NCI-H524 treated with DMSO at 0.1 percent for 48 hours (cell line): Measurements from ENCODE around the gene TNXB.
"Not testable (repeated sequence)": the region's sequence is repeated elsewhere in the genome, so short reads cannot be mapped to it uniquely, and the experiment has no call there.

ENCODE experiments used
- DNase-seq: peaks from one replicate; lab custom pipeline; 2025; lab: John Stamatoyannopoulos, UW

TNXB gene

DNA sequence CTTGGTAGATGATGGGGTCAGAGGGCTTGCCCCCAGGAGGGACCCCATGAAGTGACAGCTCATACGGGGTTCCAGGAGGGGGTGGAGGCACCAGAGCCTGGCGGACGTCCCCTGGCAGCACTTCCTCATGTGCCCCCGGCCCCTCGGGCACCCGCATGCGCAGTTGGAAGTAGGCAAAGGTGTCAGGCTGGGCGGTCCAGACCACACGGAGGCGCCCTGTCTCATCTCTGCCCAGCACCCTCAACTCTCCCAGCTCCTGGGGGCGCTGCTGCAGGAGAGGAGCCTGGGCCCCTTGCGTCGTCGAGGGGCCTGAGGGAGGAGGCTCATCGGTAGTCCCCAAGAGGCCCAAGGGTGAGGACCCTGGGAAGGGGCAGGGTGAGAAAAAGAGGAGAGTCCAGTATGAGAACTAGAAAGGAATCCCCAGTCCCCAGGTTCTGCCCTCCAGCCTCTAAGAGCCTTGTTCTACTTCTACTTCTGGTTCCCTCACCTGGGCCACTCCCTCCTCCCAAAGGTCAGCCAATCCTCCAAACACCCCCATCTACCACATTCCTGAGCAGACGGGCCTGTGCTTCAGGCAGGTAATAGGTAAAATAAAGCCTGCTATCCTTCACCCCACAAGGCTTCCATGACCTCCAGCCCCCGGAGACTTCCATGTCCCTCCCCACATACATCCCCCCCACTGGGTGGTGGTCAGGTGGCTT, 23.2 kb downstream of the TNXB start:
- DNase-seq = no peak

DNA sequence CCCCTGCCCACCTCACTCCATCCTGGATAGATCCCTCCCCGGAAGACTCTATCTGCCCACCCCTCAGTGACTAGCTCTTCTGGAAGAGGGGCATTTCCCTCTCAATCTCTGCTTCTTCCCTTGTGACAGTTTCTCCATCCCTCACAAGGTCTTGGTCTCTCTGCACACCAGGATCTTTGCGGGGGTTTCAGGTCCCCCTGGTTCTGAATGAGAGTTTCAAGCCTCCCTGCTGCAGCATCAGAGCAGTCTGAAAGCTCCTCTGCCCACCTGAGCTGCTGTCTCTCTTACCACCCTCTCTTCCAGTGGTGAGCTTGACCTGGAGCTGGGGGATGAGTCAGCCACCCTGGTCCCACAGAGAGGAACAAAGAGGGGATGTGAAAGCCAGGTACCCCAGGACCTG, 24.4 kb downstream of the TNXB start:
- no peak for DNase-seq

DNA sequence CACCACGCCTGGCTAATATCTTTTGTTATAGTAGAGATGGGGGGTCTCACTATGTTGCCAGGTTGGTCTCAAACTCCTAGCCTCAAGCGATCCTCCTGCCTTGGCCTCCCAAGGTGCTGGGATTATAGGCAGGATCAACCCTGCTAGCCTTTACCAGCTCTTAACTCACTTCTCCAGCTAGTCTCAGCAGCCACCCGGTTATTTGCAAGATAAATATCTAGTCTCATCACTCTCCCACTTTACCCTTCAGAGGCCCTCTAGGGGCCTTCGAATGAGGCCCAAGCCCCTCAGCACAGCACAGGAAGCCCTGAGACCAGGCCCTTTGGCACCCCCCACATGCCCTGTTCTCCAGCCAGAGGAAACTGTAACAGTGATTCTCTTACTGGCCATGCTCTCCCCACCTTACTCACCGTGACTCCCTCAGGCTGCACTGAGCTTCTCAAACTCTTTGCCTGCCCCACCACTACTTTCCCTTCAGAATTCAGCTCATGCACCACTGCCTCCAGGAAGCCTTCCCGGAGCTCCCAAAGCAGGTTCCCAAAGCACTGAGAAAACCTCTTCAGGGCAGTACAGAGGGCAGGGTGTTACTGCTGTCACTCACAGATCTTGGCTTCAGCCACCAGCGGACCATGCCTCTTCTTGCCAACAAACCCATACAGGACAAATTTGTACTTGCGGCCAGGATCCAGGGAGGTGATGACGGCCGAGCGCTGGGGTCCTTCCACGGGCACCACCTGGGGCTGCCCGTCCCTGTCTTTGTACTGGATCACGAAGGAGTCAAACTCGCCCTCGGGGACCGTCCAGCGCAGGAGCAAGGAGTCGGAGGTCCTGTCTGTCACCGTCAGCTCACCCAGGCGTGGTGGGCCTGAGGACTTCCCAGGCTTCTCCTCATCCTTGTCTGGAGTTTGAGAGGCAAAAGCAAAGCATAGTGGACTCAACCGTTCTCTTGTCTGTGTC, 25.0 kb downstream of the TNXB start:
- no peak for DNase-seq

DNA sequence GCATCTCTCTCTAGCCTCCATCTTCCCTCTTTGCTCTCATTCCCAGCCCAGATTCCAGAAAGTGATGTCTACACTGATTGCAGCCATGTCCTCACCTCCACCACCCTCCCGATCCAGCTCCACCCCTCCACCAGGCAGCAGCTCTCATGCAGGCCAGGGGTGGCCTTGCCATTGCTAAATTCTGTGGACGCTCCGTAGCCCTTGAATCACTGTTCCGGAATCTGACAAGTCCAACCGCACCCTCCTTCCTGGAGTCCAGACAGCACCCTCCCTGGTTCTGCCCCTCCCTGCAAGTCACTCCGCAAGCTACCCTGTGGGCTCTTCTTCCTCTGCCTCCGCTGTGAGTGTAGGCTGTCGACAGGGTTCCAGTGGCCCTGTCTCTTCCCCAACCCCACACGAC, 26.2 kb downstream of the TNXB start:
- no peak for DNase-seq

DNA sequence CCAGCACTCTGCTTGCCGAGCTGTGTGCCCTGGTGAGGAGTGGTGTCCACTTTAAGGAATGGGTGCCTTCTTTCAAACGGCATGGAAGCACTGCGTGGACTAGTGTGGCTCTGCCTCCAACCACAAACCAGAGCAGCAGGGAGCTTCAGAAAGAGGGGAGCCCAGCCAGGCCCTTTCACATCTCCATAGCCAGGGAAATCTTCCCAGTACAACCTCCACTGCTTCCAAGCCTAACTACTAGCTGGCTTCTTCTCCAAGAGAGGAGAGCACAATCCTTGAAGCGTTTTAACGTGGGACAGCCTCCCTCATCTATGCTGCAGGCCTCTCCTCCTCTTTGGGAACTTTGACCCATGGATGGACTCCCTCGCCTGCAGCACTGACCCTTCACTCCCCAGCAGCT, 26.7 kb downstream of the TNXB start:
- no peak for DNase-seq

DNA sequence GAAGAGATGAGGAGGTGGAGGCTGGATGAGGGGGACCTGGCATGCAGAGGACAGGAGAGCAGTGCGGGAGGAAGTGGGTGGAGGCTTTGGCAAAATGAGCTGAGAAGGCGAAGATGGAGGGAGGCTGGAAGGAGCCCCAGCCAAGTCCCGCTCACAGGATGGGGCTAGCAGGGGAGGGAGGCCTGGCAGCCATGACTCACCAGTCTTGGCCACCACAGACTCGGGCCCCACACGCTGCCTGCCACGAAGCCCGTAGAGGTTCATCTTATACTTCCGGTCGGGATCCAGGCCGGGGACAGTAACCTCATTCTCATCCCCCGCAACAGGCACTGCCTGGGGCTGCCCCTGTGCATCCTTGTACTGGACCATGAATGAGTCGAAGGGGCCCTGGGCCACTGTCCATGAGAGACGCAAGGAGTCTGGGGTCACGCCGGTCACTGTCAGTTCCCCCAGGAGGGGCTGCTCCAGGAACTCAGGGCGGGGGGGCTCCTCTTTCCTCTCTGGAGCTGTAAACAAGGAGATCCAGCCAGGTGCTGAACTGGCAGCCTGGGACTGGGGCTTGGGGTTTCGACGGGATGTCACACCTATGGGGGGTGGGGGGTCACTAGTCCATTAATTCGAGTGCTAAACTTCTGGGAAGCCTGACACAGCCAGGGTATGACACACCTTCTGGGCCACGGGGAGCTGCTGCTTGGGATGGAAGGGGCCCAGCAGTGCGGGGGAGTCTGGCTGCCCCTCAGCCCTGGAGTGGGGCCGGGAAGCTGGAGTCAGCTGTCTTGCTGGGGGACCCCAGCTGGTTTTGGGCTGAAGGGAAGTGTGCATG, 27.8 kb downstream of the TNXB start:
- DNase-seq = no peak

DNA sequence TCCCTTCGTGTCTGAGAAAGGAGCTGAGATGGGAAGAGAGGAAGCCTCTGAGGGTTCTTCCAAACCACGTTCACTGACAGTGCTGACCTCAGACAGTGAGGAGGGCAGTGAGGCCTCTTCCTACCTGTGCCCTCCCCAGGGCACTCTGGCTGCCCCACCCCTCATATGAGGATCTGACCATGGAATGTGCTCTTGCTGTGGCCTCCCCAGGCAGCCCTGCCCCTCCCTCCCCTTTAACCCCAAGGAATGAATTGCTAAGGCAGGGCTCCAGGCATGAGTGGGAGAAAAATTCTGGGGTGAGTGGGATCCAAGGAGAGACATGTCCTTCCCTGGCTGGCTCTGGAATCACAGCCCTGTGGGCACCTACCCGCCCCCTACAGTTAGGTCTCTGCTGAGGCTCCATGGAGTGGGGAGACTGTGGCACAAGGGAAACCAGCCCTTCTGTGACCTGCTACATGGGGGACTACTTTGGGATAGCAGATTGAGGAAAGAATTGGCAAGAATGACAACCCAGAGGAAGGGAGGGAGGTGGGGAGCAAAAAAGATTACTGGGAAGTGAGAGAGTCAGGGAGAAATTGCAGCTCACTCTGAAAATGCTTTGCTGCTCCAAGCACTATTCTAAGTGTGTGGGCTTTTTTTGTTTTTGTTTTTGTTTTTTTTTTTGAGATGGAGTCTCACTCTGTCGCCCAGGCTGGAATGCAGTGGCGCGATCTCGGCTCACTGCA, 29.4 kb downstream of the TNXB start:
- no peak for DNase-seq

DNA sequence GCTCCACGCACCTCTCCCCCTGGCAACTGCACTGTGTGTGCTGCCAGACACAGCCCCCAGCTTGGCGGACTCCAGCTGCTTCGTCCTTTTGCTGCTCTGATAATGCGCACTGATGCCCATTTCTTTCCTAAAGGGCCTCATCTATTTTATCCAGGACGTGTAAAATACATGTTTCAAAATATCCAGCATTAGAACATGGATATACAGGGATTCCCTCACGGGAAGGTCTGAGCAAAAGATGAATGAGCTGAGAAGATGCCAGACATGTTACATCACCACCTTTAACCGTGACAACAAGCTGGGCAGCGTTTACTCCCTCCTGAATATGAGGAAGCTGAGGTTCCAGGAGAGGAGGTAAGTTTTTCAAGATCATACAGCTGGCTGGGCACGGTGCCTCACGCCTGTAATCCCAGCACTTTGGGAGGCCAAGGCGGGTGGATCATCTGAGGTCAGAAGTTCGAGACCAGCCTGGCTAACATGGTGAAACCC, 32.8 kb downstream of the TNXB start:
- no peak for DNase-seq

DNA sequence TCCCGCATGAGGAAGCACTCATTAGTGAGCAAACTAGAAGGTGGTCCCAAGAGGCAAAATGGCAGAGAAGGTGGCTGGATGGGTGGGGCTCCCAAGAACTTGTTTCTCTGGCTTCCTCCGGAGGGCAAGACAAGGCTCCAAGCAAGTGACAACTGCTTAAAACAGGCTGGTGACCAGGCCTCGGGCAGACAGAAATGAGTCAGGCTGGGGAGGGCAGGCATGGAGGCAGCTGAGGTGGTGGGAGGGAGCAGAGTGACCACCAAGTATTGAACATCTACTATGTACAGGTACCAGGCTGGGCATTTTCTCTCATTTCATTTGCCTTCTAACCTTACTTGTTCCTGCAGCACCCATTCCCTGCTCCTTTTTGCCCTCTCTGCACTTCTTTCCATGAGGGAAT, 33.4 kb downstream of the TNXB start:
- no peak for DNase-seq

DNA sequence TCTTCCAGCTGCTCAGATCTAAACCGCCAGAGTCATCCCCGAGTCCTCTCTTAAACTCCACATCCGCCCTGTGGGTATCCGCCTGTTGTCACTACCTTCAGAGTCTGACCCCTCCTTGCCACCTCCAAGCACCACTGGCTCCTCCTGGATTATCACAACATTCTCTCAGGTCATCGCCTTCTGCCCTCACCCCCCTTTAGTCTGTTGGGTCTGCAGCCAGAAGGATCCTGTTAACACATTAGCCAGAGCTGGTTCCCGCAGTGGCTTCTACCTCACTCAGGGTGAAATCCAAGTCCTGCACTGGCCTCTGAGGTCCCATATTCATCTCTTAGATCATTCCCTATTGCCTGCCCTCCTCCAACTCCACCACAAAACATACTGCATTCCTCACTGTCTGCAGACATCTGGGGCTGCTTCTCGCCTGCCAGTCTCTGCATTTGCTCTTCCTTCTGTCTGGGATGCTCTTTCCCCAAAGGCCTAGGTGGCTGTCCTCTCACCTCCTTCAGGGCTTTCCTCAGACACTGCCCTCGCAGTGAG, 34.1 kb downstream of the TNXB start:
- no peak for DNase-seq

DNA sequence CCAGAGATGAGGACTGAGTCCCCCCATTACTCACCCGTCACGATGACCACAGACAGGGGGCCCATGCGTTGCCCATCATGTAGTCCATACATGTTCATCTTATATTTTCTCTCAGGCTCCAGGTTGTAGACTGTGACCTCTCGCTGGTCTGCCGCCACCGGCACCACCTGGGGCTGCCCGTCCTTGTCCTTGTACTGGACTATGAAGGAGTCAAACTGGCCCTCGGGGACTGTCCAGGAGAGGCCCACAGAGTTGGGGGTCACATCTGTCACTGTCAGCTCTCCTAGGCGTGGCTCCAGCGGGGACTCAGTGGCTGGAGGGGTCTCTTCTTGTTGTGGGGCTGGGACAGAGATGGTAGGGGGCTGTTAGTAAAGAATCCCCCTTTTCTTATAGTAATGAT, 35.5 kb downstream of the TNXB start:
- DNase-seq = no peak

DNA sequence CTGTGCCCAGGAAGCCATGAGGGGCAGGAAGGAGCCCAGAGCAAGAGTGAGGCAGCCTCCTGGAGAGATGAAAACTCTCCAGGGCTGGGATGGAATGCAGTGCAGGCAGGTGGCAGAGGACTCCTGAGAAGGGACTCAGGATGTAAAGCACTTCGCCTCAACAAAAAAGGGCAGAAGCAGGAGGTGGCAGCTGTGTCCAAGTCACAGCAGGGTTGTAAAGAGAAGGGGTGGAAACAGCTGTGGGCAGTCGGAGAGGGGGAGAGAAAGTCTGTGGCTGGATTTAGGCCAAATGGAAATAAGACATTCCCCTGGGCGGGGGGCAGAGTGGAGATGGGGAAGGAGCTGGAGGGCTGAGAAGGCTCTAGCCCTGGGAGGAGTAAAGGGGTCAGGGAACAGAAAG, 36.0 kb downstream of the TNXB start:
- DNase-seq = peak; percentile 44

DNA sequence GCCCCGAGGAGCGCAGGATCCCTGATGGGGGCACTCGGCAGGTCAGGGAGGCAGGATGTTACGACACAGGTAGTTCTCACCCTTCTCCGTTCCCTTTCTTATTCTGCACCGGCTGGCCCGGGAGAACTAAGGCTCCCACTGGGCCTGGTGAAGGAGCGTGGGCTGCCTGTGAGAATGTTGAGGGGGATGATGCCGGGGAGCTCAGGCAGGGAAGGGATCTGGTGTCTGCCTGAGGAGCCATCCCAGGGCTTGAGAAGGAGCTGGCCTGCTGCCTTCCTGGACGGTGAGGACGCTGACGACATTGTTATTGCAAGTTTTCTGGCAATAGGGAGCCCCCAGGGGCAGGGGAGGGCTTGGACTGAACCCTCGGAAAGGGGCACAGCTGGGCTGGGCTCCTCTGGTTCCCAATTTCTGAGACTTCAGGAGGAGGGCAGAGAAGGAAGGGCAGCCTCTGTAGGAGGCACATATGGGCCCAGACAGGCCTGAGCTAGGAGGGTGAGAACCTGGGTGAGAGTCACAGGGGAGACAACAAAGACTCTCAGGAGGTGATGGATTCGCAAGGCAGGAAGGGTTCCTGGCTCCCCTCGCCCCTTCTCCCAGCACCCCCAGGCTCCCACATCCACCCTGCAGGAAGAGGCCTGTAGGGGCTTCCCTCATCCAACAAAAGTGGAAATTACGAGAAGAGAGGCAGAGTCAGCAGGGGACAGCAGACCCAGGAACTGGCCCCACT, 38.2 kb downstream of the TNXB start:
- DNase-seq = no peak

DNA sequence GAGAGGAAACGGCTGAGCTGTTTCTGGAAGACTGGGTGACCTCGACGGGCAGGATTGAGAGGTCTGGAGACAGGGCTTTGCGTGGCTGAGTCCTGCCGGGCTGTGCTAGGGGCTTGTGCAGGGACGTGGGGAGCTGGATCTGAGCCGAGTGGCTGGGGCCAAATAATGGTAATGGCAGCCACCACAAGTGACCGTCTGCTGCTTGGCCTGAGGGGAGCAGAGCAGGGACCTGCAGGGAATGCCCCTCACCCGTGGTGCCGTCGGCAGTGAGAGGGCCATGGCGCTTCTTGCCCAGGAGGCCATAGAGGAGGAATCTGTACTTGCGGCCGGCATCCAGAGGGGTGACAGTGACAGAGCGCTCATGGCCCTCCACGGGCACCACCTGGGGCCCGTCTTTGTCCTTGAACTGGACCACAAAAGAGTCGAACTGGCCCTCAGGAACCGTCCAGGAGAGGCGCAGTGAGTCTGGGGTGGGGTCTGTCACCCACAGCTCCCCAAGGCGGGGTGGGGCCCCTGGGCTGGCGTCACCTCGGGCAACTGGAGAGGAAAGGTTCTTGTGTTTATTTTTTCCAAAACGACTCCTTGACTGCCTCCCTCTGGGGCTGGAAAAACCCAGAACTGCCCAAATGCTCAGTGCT, 39.1 kb downstream of the TNXB start:
- no peak for DNase-seq

DNA sequence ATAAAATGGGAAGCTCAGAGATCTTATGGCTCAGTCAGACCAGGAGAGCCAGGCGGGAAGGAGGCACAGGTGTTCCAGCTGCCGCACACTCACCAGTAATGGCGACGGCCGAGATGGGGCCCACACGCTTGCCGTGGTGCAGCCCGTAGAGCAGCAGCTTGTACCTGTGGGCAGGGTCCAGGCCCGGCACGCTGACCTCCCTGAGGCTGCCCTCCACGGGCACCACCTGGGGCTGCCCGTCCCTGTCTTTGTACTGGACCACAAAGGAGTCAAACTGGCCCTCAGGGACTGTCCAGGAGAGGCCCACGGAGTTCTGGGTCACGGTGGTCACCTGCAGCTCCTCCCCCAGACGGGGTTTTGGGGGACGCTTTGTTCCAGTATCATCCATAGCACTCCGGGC, 39.7 kb downstream of the TNXB start:
- no peak for DNase-seq

DNA sequence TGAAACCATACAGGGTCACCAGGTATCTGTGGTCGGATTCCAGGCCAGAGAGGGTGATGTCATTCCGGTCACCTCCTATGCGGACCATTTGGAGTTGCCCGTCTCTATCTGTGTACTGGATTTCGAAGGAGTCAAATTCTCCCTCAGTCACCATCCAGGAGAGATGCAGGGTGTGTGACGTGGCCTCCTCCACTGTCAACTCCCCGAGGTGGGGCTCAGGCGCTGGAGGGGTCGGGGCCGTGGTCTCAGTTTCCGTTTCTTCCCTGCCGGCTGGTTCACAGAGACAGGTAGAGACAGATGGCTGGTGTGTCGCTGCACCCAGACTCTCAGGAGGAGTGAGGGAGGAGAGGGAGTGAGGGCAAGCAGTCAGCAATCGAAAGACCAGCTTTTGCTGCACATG, 40.3 kb downstream of the TNXB start:
- DNase-seq = no peak

DNA sequence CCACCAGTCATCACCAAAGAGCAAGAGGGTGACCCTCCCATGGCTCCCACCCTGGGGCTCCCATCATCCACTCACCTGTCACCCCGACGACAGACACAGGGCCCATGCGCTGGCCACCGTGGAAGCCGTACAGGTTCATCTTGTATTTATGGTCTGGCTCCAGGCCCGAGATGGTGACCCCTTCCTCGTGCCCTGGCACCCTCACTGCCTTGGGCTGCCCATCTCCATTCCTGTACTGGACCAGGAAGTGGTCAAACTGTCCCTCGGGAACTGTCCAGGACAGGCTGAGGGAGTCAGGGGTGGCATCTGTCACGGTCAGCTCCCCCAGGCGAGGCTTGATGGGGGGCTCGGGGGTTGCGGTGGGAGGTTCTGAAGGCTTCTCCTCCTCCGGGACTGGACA, 40.8 kb downstream of the TNXB start:
- not testable (repeated sequence) for DNase-seq

DNA sequence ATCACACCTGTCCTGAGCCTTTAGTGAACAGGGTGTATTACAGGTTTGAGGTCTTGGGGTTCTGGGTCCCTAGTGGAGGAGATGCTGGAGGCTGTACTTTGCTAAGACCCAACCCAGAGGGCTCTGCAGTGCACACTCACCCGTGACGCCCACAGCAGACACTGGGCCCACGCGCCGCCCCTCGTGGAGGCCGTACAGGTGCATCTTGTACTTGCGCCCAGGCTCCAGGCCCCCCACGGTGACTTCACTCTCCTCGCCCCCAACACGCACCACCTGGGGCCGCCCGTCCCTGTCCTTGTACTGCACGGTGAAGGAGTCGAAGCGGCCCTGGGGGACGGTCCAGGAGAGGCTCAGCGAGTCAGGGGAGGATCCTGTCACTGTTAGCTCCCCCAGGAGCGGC, 41.6 kb downstream of the TNXB start:
- DNase-seq = not testable (repeated sequence)

DNA sequence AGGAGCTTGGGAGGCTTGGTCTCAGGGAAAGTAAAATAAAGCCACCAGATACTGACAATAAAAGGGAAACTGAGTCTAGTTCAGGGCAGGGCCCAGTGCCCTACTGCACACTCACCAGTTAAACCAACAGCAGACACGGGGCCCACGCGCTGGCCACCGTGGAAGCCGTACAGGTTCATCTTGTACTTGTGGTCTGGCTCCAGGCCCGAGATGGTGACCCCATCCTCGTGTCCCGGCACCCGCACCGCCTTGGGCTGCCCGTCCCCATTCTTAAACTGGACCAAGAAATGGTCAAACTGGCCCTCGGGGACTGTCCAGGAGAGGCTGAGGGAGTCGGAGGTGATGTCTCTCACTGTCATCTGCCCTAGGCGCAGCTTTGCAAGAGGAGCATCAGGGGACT, 44.4 kb downstream of the TNXB start:
- DNase-seq = no peak

DNA sequence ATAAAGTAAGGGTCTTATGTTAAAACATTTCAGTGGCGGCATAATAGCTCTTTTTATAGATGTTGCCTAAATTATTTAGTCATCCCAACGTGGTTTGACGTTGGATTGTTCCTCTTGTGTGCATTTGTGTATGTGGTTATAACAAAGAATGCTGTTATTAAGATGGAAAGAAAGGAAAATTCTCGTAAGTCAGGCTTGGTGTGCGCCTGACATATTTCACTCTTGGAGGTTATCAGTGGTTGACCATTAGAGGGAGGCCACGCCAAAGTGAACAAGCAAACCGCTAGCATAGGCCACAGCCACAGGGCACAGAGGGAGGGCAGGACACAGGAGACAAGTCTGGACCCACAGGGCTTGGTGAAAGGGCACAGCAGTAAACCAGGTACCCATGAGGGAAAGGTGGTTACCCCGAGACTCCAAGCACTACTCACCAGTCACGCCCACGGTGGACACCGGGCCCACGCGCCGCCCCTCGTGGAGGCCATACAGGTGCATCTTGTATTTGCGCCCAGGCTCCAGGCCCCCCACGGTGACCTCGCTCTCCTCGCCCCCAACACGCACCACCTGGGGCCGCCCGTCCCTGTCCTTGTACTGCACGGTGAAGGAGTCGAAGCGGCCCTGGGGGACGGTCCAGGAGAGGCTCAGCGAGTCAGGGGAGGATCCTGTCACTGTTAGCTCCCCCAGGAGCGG, 48.0 kb downstream of the TNXB start:
- no peak for DNase-seq
